T-cell (primary cell): ENCODE measurements around the gene UGT1A5. TPM values are rescaled to one million over a fixed set of nuclear protein-coding genes. Genes with fewer than 3 reads are reported as not detected.
A peak's percentile ranks its signal among the peaks of the same experiment; 100 is the strongest.

Experiments
- ATAC-seq, 4 experiments: fragments of 200-7000 bp in 3 of 4; fragments of 150-1000 bp in 1 of 4; cut with Tn5 transposase; replicated peaks in 1 of 4; 1 replicate in 3 of 4; 2 replicates in 1 of 4; pipeline ENCODE4 v1.10.0; 2021; ENCODE audit warnings: moderate library complexity in 3 of 4, mild to moderate bottlenecking in 2 of 4, moderate number of reproducible peaks in 1 of 4
- CTCF ChIA-PET, 2 donors: fragments of 300-600 bp; sonication (Branson Sonifier 250); formaldehyde crosslinking; loops; one replicate each; lab custom pipeline; 2022; ENCODE audit warnings: antibody characterized with exemption in 2 of 2; lab: Charles Lee
- POLR2A ChIA-PET, 2 donors: fragments of 300-600 bp; sonication (Branson Sonifier 250); formaldehyde crosslinking; loops; one replicate each; lab custom pipeline; 2022; ENCODE audit warnings: antibody characterized with exemption in 2 of 2; lab: Charles Lee
- DNase-seq, 35 experiments: peaks; one replicate each; pipeline versions ENCODE4 v3.0.0 to v3.0.0-alpha.2; 2013 to 2023
- H3K27ac ChIP-seq: one replicate; pipeline ENCODE4 v1.5.1; 2013; ENCODE audit warnings: low read length
- H3K27me3 ChIP-seq, 2 experiments: replicated peaks in 1 of 2; 1 replicate in 1 of 2; 2 replicates in 1 of 2; pipeline versions ENCODE4 v1.6.1 to v1.7.0; 2013; ENCODE audit warnings: low read length in 1 of 2, mixed read lengths in 1 of 2; ENCODE audit not compliant: control insufficient read depth in 2 of 2, insufficient read depth in 2 of 2; ENCODE audit errors: extremely low read depth in 1 of 2
- H3K36me3 ChIP-seq, 2 donors: 1 replicate in 1 of 2; 2 replicates in 1 of 2; pipeline versions ENCODE4 v1.6.1 to v1.7.0; 2013; ENCODE audit warnings: low read length in 1 of 2; ENCODE audit not compliant: control insufficient read depth in 2 of 2, insufficient read depth in 1 of 2; ENCODE audit errors: extremely low read depth in 1 of 2
- H3K4me1 ChIP-seq, 2 experiments: 1 replicate in 1 of 2; 2 replicates in 1 of 2; pipeline versions ENCODE4 v1.6.1 to v1.7.0; 2013; ENCODE audit warnings: low read length in 2 of 2, mixed read lengths in 1 of 2; ENCODE audit not compliant: insufficient read depth in 2 of 2, control insufficient read depth in 1 of 2; ENCODE audit errors: extremely low read depth in 1 of 2
- H3K4me3 ChIP-seq, 2 donors: 1 replicate in 1 of 2; 2 replicates in 1 of 2; pipeline versions ENCODE4 v1.5.1 to v1.7.0; 2013; ENCODE audit warnings: mild to moderate bottlenecking in 2 of 2, low read length in 1 of 2, moderate library complexity in 1 of 2; ENCODE audit not compliant: control insufficient read depth in 1 of 2; ENCODE audit errors: extremely low read depth in 1 of 2
- H3K9me3 ChIP-seq: 2 replicates; pipeline ENCODE4 v1.7.0; 2013
- H3K27ac Mint-ChIP-seq, 2 donors: one replicate each; pipeline ENCODE4 v1.8.0; 2020 to 2021; ENCODE audit warnings: mild to moderate bottlenecking in 2 of 2, mixed read lengths in 2 of 2
- H3K27me3 Mint-ChIP-seq, 2 donors: one replicate each; pipeline ENCODE4 v1.8.0; 2021 to 2022; ENCODE audit warnings: mixed read lengths in 2 of 2
- H3K36me3 Mint-ChIP-seq: one replicate; pipeline ENCODE4 v1.8.0; 2021; ENCODE audit warnings: mixed read lengths
- H3K4me1 Mint-ChIP-seq, 3 donors: one replicate each; pipeline ENCODE4 v1.8.0; 2020 to 2022; ENCODE audit warnings: mixed read lengths in 3 of 3, mild to moderate bottlenecking in 1 of 3
- H3K4me3 Mint-ChIP-seq, 3 donors: one replicate each; pipeline ENCODE4 v1.8.0; 2020 to 2022; ENCODE audit warnings: mild to moderate bottlenecking in 3 of 3, mixed read lengths in 3 of 3, moderate library complexity in 3 of 3
- H3K9me3 Mint-ChIP-seq, 3 donors: one replicate each; pipeline ENCODE4 v1.8.0; 2020 to 2022; ENCODE audit warnings: mixed read lengths in 3 of 3
- WGBS: methylation state at CpG from one replicate; pipeline ENCODE4 v1.1.5; 2013; ENCODE audit warnings: missing lambda C conversion rate; ENCODE audit not compliant: insufficient coverage; 5-methylcytosine and 5-hydroxymethylcytosine counted together
- total RNA-seq, 35 experiments: library from RNA in 6 of 35; stranded (reverse) in 6 of 35; fragments of 120-200 nt in 1 of 35; gene quantifications; one replicate each; pipeline versions ENCODE4 v1.2.1 to v1.2.4 and lab custom pipeline; 2013 to 2026

Gene UGT1A5
- total RNA-seq, 5 donors from 2014 or later (not counting 1 experiment from before 2014, with no cell fraction given), result not detected

DNA sequence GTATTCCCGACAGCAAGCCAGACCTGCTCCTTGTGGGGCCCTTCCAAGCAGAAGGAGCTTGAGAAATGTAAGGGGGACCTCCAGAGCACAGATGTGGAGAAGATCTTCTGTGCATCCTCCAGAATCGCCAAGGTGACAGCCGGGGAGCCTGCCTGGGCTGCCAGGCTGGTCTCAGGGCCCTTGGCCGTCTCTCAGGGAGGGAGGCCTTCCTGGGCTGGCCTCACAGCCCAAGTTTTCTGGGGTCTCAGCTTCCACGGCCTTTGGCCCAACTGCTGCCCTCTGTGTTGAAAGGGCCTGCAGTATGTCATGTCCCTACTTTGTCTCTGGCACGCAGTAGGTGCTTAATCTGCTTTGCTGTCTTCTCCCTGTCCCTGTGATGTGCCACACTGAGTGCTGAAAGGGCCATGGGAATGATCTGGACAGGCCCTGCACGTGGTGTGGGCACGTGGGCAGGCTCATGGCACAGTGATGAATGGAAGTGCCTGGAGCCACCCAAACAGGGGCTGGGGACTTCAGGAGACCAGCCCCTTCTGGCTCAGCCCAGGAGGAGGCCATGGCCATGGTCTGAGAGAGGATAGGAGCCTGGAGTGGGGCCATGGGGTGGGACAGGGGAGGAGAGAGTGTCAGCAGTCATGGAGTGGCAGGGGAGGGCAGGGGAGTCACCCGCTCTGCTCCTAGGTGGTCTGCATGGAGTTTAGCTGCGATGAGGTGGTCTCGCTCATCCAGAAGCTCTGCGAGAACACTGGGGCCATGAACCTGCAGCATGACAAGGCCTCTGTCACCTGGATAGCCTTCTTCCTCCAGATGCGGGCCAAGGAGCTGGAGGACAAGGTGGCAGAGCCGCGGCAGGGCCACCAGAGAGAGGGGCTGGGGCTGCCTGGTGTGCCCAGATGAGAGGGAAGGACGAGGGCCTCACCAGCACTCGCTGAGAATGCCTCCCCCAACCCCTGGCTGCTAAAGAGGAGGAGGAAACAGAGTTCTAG lies 106.2 kb downstream of the UGT1A5 start:
- Histone ChIP-seq H3K36me3 (no peaks in the 10 kb centered on the region), H3K27me3 (peaks cover 0 to 53% of the 10 kb centered on the region in 2 experiments), H3K4me1 (no peaks in the 10 kb centered on the region), H3K9me3 (no peaks in the 10 kb centered on the region), H3K27ac (no peak overlapping the region), H3K4me3 (no peak overlapping the region)
- Mint-ChIP-seq H3K9me3 (no peaks in the 10 kb centered on the region), H3K27ac (no peak overlapping the region), H3K36me3 (no peaks in the 10 kb centered on the region), H3K27me3 (peaks cover 14 to 33% of the 10 kb centered on the region in 2 donors), H3K4me3 (no peak overlapping the region), H3K4me1 (peaks cover 0 to 5% (median 0%) of the 10 kb centered on the region in 3 donors)
- ChIA-PET CTCF (no interaction called here), POLR2A (no interaction called here)
- 57% methylated on average over 11 of the region's 17 CpGs for WGBS
- peak in 1 of 35 experiments; percentile 21 for DNase-seq
- ATAC-seq, result no peak

DNA sequence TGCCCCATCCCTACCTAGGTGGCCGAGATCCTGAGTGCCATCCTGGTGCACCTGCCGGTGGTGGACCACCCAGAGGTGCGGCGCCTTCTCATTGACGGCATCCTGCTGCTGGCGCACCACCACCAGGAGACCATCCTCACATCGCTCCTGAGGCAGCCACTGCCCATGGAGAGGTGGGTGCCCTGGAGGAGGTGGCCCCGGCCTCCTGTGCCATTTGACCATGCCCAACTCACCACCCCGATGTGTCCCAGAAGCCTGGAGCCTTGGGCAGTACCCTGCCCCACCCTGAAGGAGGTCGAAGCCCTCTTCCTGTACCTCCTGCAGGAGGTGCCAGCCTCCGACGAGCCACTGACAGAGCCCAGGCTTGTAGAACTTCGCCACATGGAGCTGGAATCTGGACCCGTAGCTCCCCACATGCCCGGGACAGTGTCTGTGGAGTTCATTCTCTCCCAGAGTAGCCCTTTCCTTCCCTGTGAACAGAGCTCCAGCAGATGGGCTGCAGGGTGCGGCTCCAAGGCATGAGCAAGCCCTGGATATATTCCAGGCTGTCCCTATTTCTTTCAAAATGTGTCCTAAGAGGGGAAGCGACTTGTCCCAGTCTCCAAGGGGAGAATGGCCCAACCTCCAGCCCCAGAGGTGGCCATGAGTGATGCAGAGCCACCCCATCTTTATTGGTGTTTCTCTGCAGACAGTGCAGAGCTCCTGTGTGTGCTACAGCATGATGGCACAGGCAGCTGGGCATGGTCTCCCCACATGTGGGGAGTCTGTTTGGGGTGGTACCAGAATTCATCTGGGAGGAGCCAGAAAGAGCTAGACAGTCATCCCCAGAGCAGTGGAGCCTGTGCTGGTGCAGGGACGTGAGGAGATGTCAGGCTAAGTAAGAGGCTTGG lies 107.4 kb downstream of the UGT1A5 start:
- Mint-ChIP-seq H3K4me3 (no peak overlapping the region), H3K36me3 (no peaks in the 10 kb centered on the region), H3K4me1 (peaks cover 0 to 5% (median 0%) of the 10 kb centered on the region in 3 donors), H3K27ac (no peak overlapping the region), H3K9me3 (no peaks in the 10 kb centered on the region), H3K27me3 (peaks cover 14 to 29% of the 10 kb centered on the region in 2 donors)
- ChIA-PET POLR2A (no interaction called here), CTCF (no interaction called here)
- H3K27ac ChIP-seq, result no peak overlapping the region
- WGBS, result 73% methylated on average over 12 of the region's 18 CpGs
- H3K4me1 ChIP-seq, result no peaks in the 10 kb centered on the region
- H3K36me3 ChIP-seq, result no peaks in the 10 kb centered on the region
- DNase-seq (peak in 1 of 35 experiments; percentile 13), ATAC-seq (no peak)
- H3K27me3 ChIP-seq, result peaks cover 0 to 53% of the 10 kb centered on the region in 2 experiments
- no peak overlapping the region for H3K4me3 ChIP-seq
- no peaks in the 10 kb centered on the region for H3K9me3 ChIP-seq

DNA sequence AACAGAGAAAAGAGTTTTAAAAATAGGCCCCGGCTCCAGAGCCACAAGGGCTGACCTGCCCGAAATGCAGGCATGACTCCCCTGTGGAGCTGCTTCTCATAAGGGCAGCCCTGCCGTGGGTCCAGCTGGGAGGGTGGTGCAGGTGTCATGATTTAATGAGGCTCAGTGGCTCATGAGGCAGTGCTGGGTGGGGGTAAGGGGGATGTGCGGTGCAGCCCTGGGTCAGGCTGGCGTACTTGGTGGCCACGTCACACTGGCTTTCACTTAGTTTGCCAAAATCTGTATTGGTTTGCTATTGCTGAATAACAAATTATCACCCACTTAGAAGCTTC lies 108.0 kb downstream of the UGT1A5 start:
- Mint-ChIP-seq H3K4me1 (peaks cover 0 to 5% (median 0%) of the 10 kb centered on the region in 3 donors), H3K4me3 (no peak overlapping the region), H3K27me3 (peaks cover 14 to 29% of the 10 kb centered on the region in 2 donors), H3K27ac (no peak overlapping the region), H3K9me3 (no peaks in the 10 kb centered on the region), H3K36me3 (no peaks in the 10 kb centered on the region)
- Histone ChIP-seq H3K4me3 (no peak overlapping the region), H3K36me3 (no peaks in the 10 kb centered on the region), H3K27ac (no peak overlapping the region), H3K4me1 (no peaks in the 10 kb centered on the region), H3K27me3 (peaks cover 0 to 53% of the 10 kb centered on the region in 2 experiments), H3K9me3 (no peaks in the 10 kb centered on the region)
- ATAC-seq (no peak), DNase-seq (no peak)
- POLR2A ChIA-PET, result no interaction called here
- 83% methylated on average over 3 of the region's 6 CpGs for WGBS
- CTCF ChIA-PET, result no interaction called here

DNA sequence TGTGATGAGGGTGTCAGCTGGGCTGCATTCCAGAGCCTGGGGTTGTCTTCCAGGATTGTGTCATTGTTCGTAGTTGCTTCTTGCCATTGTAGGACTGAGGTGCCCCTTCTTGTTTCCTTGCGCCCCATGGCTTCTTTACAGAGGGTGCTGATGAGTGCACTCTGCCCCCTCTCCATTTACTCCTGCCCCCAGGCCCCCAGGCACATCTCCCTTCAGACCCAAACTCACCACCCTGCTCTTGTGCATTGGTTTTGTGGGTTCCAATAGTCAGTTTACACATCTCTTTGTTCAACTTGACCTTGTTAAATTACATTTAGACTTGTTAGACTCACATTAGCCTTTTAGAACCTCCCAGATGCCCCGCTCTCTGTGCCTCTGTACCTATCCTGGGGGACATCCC lies 108.5 kb downstream of the UGT1A5 start:
- no peaks in the 10 kb centered on the region for H3K9me3 ChIP-seq
- Mint-ChIP-seq H3K27ac (no peak overlapping the region), H3K27me3 (peaks cover 16 to 26% of the 10 kb centered on the region in 2 donors), H3K4me1 (peaks cover 0 to 5% (median 0%) of the 10 kb centered on the region in 3 donors), H3K36me3 (no peaks in the 10 kb centered on the region), H3K9me3 (no peaks in the 10 kb centered on the region), H3K4me3 (no peak overlapping the region)
- no peak overlapping the region for H3K4me3 ChIP-seq
- H3K27ac ChIP-seq, result no peak overlapping the region
- no peaks in the 10 kb centered on the region for H3K36me3 ChIP-seq
- peaks cover 0 to 53% of the 10 kb centered on the region in 2 experiments for H3K27me3 ChIP-seq
- ChIA-PET POLR2A (no interaction called here), CTCF (no interaction called here)
- H3K4me1 ChIP-seq, result no peaks in the 10 kb centered on the region
- no peak for DNase-seq
- WGBS, result 100% methylated on average over 1 of the region's 3 CpGs
- no peak for ATAC-seq

DNA sequence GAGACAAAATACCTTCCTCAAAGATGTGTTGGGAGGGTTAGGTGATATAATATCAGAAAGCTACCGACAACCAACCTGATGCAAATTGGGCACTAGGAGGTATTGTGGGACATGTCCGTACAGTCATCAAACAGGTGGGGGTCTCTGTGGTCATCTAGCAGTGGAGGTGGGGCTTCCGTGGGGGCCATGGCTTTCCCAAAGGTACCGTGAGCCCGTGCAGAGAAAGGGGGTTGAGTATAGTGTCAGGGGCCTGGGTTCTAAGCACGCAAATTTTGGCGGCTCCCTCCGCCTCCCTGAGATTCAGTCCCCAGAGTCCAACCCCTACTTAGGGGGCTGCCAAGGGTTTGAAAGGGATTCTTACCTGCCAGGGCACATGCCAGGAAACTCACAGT lies 109.0 kb downstream of the UGT1A5 start:
- ATAC-seq (no peak), DNase-seq (no peak)
- Mint-ChIP-seq H3K4me3 (no peak overlapping the region), H3K27ac (no peak overlapping the region), H3K9me3 (no peaks in the 10 kb centered on the region), H3K36me3 (no peaks in the 10 kb centered on the region), H3K27me3 (peaks cover 15 to 22% of the 10 kb centered on the region in 2 donors), H3K4me1 (peaks cover 0 to 5% (median 0%) of the 10 kb centered on the region in 3 donors)
- POLR2A ChIA-PET, result no interaction called here
- WGBS, result 90% methylated on average over 2 of the region's 8 CpGs
- Histone ChIP-seq H3K36me3 (no peaks in the 10 kb centered on the region), H3K4me1 (no peaks in the 10 kb centered on the region), H3K27me3 (peaks cover 0 to 52% of the 10 kb centered on the region in 2 experiments), H3K9me3 (no peaks in the 10 kb centered on the region), H3K4me3 (no peak overlapping the region), H3K27ac (no peak overlapping the region)
- CTCF ChIA-PET, result no interaction called here

DNA sequence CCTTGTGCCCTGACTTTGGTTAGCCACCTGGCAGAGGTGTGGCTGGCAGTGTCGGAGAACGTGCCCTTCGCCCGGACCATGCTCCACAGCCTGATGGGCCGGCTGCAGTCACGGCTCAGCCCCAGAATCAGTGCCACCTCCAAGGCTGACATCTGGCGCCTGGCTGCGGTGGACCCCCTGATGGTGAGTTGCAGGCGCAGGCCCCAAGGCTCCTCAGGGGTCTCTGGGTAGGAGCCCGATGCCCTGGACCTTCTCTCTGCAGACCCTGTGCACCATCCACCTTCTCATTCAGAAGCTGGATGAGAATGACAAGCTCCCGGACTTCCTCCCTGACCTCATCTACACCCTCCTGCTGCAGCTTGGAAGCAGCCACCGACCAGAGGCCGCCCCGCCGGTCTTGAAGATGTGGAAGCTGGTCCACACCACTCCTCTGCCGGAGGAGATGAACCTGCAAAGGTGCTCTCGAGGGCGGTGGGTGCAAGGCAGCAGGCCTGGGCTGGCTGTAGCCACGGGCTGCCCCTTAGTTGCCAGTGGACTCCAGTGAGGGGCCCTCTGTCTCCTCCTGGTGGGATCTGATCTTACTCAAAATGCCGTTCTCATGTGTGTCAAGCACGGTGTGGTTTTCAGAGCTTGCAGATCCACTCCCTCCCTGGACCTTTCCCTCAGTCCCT lies 109.5 kb downstream of the UGT1A5 start:
- DNase-seq (peak in 1 of 35 experiments; percentile 13), ATAC-seq (no peak)
- no peaks in the 10 kb centered on the region for H3K4me1 ChIP-seq
- no peak overlapping the region for H3K27ac ChIP-seq
- WGBS, result 94% methylated on average over 21 of the region's 21 CpGs
- no peak overlapping the region for H3K4me3 ChIP-seq
- ChIA-PET POLR2A (no interaction called here), CTCF (no interaction called here)
- no peaks in the 10 kb centered on the region for H3K9me3 Mint-ChIP-seq
- H3K4me3 Mint-ChIP-seq, result no peak overlapping the region
- H3K27me3 Mint-ChIP-seq, result peaks cover 12 to 21% of the 10 kb centered on the region in 2 donors
- H3K27me3 ChIP-seq, result peaks cover 0 to 48% of the 10 kb centered on the region in 2 experiments
- H3K4me1 Mint-ChIP-seq, result peaks cover 0 to 2% (median 0%) of the 10 kb centered on the region in 3 donors
- H3K36me3 ChIP-seq, result no peaks in the 10 kb centered on the region
- H3K27ac Mint-ChIP-seq, result no peak overlapping the region
- no peaks in the 10 kb centered on the region for H3K9me3 ChIP-seq
- H3K36me3 Mint-ChIP-seq, result no peaks in the 10 kb centered on the region
